Inflammatory macrophage (primary cell): ENCODE measurements around the gene KIF16B.

Source experiments
- DNase-seq, 2 donors: peaks; one replicate each; pipeline ENCODE4 v3.0.0-alpha.2; 2020 to 2022

The KIF16B gene

DNA sequence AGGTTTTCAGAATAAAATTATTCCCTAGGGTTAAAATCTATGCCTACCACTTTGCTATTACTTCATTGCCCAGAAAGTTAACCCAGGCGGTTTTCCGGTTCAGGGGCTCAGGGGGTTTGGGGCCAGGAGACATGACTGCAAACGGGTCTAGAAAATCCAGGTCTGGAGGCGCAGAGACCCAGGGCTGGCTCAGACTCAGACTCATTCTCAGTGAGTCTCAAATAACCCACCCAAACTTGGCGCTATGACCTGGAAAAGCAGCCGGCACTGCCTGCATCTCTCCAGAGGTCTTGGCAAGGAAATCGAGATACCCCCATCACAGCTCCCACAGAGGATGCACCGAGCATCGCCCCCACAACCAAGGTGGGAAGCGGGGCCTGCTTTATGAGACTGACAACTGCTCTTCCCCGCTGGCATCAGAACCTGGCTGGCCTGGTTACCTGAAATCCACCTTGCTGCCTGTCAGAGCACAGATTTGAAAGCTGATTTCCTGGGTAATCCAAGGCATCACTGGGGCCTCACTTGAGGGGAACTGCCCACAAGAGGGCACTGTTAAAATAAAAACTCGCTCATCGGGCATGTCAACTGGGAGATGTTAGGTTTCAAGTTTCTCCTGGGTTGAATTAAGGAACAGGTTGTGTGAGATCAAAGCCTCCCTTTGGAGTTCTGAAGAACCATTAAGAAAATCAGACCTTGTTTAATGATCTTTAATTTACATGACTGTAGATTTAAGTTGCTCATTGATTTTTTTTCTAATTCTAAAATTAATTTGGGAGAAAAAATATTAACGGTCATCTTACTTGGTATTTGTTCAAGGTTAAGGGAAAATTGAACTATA lies 55.1 kb downstream of the KIF16B start:
- DNase-seq: peak; percentile 54 to 55

DNA sequence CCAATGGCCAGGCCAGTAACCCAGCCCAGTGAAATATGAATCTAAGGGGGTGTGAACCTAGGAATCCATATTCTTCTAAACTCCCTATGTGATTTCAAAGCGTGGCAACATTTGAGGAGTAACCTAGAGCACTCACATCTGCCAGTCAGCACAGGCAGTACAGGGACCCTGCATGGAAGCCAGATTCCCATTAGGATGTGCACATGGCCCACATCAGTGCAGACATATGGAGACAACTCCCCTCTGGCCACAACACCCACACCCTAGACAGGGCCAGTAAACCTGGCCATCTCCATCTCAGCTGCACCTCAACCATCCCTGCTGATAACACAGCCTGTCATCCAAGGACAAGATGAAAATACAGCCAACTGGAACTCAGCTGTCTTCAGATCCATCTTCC lies 56.5 kb downstream of the KIF16B start:
- DNase-seq: no peak

DNA sequence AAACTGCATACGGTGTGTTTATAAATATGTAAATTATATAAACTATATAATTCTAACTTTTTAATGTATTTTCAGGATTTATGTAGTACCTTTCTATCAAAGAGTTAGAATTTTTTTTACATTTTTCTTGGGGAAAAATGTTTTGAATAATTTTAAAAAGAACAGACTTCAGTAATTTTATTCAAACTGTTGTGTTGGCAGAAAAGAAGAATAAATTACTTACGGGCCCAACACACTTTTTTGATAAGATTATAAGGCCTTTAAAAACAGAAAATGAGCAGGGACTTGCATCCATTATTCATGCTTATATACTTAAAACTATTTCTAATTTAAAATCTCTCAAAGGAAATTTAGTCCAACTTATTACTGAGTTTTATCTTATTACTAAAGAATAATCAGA lies 58.2 kb downstream of the KIF16B start:
- DNase-seq: no peak

DNA sequence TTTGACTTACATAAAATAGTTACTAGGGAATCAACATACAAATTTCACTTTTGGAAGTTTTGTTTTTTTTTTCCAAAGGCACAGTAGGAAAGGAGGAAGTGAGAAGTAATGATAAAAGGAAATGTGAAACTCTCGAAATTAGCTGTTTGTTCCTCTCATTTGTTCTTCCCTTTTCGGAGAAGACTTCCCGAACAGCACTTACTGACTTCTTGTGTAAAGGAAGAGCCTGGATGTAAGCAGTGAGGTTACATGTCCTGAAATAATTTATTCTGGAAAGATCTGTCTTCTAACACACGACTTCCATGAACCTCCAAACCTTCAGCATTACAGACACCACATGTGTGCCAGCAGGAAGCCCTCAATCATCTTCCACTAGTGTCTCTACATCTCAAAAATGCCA lies 59.1 kb downstream of the KIF16B start:
- DNase-seq: peak; percentile 50 to 80

DNA sequence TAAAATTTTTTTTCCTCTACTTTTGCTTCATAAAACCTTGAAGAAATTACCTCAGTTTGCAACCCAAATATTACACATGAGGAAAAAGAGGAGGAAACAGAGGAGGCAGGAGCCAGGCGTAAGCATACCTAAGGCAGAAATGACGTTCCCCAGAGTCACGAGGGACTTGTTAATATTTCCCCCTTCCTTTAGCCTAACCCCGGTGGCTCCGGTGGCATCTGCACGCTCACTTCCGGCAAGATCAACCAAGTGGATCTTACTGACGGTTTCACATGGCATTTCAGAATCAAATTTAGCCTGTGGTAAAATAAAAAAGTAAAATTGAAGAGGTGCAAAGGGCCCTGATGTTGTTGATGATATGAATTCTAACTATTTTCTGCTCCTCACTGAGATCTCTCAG lies 67.4 kb downstream of the KIF16B start:
- DNase-seq: no peak

DNA sequence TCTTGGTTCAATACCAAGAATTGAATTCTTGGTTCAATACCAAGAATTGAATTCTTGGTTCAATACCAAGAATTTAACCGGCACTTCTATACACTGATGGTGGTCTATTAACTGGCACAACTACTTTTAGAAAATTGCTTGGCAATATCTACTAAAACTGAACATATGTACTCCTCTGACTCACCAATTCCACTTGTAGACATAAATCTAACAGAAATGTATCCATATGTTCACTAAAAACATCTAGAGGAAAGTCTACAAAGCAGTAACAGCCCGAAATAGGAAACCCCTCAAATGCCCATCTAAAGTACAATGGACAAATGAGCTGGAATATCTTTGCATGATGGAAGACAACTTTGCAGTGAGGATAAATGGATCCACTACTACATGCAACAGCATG lies 71.9 kb downstream of the KIF16B start:
- DNase-seq: no peak

DNA sequence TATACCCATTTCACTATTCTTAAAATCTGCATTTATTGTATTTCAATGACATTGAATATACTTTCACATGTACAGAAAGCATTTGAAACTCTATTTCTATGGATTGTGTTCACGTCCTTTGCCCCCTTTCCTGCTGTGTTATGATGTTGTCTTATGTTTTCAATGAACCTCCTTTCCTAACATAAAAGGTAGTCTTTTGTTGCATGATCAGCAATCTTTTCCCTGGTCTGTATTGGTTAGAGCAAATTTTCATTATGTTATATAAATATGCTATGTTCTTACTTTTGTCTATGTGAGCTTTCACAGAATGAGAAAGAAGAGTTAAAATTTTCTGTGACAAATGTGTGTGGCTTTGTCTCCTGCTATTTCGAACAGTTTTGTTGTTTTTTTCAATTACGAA lies 73.1 kb downstream of the KIF16B start:
- DNase-seq: no peak

DNA sequence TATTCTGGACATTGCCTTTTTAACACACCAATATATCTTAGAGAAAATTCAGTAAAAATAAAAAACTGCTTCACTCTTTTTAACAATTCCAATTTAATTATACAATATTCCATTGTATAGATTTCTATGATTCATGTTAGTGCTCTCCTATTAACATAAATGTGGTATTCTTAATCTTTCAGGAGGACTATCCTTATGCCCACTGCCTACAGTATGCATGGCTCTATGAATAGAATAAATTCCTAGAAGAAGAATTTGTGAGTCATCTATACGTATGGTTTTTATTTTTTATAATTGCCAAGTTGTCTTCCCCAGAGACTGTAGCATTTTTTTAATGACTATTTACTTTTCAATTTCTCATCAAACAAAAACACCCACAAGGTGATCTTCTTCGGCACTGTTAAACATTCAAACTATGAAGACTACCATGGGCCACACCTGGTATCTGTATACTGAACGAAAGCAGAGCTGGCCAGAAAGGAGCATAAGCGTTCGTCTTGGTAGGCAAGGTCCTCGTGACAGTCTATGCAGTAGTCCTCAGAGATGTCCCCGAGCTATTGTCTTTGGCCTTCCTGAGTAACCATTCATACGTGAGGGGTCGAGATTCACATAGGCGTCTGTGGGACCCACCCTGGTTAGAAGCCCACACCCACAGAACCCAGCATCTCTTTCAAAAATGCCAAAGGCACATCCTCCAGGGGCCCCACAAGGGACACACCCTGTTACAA lies 74.6 kb downstream of the KIF16B start:
- no peak for DNase-seq

DNA sequence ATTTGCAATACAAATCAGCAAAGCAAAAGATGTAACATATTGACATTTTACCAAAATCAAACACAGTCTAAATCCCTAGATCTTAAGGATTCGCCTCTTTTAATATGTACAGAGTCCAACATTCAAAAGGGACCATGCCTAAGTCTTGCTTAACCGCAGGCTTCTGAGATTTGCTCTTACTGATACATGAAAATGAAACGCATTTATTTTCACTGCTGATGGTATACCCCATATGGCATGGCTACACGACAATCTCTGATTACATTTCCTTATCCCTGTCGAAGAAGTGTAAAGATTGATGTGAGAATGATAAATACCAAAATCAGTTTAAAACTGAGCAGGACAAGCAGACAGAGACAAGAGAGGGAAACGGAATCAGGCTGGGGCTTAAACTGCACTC lies 75.4 kb downstream of the KIF16B start:
- no peak for DNase-seq

DNA sequence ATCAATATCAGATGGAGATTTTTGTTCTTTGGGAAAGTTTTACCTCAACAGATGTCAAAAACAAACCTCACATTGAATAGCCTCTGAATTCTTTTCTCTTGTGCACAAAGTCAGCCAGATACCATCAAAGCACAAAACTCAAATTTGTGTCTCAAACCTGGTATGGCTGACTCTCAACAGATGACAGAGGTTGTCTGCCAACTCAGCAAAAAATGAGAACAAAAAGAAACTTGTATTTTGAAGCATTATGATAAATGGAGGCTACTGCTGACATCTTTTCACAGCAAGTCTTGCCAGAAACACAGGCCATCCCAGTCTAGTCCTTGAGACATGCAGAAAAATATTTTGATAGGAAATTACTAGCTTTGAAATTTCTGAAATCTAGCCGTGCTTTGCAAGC lies 79.8 kb downstream of the KIF16B start:
- no peak for DNase-seq

DNA sequence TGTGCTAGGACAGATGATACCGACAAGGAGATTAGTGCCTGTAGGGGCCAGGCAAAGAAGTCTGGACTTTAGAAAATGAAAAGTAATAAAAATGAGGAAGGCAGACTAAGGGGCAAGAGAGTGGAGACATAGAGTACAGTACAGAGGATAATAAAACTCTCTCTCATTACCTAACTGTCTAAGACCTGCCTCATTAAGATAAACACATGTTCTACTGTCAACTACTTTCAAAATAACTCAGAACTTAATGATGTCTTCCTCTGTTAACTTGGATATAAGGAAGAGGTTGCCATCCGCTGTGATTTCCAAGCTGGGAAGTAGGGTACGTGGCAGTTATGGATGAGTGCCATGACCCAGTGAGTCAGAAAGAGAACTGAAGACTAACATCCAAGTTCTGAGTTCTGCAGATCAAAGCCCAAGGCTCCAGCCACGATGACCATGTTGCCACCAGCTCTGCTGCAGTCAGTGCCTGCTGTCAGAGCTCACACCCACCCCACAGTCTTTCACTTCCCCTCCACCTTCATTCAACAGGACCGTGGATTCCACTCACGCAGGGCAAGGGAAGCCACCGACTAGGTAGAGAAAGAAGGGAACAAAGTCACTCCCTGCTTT lies 81.8 kb downstream of the KIF16B start:
- DNase-seq: peak; percentile 40 to 70

DNA sequence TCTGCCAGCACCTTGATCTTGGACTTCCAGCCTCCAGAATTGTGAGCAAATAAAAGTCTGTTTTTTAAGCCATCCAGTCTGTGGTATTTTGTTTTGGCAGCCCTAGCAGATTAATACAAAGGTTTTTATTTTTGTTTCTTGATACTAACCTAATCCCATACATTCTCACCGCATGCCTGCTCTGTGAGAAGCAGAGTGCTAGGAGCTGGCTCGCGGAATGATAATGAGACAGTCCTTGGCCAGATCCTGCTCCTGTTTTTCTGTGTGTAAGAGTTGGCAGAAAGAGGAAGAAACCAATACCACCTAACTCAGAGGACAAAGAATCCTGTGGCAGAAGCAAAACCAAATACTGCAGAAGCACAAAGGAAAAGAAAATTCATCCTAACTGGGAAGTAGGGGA lies 82.6 kb downstream of the KIF16B start:
- DNase-seq: no peak

DNA sequence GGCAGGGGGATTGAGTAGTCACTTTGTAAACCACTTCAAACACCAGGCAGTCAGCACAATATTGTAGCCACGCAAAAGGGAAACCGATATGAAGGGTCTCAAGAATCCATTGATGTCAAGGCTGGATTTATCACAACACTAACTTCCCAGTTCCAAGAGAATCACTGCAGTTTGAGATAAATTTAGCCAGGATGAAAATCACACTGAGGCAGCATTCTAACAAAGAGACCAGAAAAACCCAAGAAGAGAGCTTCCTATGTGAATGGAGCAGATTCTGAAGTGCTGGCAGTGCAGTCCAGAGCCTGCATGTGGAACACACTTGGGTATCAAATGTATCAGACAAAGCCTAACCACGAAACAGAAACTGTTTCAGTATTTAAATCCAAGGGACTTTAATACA lies 84.6 kb downstream of the KIF16B start:
- DNase-seq: no peak

DNA sequence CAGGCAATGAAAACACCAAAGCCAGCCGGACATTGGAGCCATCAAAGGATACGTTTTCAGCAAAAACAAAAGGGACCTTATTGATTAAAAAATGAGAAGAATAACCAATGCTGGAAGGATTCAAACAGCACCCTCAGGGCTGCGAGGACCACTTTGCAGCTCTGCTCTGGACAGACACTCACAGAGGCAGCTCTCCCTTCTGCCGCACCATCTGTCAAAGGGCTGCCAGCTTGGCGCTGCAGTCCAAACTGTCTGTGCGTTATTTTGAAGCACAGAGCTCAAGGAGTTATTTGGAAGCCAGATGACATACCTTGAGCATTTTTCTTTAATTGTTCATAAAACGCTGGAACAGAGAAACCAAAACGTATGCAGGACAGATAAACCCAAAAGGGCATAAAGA lies 85.2 kb downstream of the KIF16B start:
- DNase-seq: no peak

DNA sequence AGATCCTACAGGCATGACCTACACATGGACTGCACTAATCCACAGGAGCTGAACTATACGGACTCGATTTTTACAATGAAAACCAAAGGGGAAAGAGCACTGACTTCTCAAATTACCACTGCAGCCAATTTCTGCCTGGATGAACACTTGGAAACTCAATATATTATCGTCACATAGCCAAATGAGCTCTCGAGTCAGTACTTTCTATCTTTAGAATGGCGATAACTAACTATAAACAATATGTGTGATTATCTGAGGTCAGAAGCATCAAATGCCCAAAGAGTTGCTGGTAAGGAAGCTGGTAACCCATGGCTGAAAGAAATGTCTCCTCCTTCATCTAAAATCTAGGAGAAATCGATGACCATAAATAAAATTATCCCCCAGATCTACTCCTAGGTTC lies 86.7 kb downstream of the KIF16B start:
- no peak for DNase-seq

DNA sequence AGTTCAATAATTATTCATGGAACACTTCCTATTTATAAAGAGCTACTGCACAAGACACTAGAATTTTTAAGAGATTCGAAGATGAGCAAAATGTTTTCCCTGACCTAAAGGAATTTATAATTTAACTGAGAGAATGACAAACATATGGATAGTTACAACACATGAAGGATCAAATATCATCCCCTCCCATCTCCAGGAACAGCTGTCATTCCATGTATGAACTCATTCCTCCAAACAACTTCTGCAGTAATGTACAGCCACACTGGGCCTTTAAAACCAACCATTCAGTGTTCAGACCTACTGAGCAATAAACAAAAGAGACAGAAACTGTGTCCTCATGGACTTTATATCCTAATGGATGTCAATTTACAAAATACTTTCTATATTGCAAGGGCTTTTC lies 87.8 kb downstream of the KIF16B start:
- DNase-seq: no peak

DNA sequence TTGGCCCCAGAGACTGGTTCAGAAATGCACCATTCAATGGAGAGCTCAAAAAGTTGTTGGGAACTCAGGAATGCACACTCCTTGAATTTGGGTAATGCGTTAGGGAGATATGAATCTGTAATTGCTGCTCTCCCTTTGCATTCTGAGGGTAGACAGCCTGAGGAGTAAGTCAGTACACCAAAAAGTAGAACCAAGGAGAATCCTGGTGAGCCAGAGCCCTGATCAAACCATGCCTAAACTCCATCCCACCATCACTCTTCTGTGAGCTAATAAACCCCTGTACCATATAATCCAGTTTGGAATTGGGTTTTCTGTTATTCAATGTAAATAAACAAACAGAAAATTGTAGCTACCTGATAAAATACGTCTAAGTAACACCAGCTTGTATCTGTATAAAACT lies 90.2 kb downstream of the KIF16B start:
- DNase-seq: no peak

DNA sequence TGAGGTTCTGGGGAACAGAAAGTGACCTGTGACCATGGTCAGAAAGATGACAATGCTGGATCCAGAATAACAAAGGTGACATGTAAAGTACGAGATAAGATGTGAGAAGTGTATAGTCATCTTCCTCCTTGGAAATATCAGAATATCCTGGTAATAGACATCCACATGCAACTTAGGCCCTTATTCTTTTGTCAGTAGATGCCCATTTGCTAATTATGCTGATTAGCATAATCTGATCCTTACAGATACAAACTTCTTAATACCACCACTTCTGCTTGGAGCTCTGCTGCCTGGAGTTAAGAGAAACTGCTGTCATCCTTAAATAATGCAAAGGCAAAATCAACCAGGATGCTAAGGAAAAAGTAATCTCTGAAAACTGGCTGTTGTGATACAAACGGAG lies 91.3 kb downstream of the KIF16B start:
- DNase-seq: no peak

DNA sequence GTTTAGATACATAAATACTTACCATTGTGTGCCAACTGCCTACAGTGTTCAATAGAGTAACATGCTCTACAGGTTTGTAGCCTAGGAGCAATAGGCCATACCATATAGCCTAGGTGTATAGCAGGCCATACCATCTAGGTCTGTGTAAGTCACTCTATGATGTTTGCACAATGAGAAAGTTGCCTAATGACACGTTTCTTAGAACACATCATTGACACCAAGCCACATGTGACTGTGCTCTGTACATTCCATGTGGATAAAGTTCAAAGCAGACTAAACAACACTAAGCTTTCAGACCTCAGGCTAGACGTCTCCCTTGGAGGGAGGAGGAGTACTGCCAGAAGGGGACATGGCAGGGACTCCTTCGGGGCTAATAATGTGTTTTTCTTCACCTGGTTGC lies 93.6 kb downstream of the KIF16B start:
- DNase-seq: peak in 1 of 2 donors; percentile 12

DNA sequence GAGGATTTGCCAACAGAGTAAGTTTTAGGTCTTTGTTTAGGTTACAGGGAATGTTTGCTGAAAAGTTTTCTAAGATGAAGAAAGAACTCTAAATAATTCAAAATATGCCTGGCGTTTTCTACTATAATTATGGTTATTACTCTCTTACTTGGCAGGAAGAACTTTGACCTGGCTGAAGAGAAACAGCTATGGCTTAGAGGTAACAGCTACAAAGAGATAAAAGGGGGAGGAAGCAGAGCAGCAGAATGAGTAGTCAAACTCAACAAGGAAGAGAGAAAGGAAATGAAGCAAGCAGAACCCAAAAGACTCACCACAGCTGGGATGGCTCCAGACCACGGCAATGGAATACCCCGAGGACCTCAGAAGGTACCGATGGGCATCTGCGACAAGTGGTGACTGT lies 95.6 kb downstream of the KIF16B start:
- no peak for DNase-seq

DNA sequence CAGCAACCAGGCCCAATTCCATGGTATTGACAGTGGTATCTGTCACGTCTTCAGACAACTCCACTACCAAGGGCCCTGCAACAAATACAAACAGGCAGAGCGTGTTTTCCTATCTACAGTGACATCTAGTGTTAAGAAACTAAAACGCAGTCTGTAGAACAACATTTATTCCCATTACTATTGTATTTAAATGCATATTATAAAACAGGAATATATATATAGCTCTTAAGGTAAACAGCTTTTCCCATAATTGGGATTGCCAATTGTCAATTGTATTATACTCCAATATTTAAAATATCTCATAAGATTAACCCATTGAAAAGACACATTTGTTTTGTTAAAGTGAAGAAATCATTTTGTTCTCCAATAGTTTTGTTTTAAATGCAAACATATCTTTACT lies 97.2 kb downstream of the KIF16B start:
- DNase-seq: peak; percentile 43 to 67

DNA sequence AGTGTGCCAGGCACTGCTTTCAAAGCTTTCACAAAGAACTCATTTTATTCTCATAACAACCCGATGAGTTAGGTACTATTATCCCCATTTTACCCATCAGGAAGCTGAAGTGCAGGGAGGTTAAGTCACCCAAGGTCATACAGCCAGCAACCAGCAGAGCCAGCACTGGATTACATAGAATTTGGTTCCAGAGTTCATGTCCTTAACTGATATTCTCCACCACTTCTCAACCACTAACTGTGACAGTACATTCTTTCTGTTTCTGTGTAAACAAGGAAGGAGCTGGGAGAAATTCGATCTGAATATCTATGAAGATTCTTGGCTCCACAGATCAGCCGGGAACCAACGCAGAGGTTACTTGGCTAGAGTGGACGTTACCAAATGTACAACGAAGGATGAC lies 98.0 kb downstream of the KIF16B start:
- no peak for DNase-seq

DNA sequence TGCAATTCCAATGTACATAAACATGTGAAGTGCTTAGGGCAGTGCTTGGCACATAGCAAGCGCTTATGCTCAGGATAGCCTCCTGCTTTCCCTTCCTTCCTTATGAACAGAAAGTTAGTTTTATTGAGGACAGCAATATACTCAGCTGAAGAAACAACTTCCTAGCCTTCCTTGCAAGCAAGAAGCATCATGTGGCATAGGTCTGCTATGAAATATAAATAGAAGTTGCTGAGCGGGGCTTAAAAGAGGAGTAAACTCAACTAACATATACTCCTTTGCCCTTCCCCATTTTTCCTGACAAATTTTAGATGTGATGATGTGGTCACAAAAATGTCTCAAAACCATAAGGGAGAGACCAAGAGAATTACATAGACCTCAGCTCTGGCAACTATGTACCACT lies 98.9 kb downstream of the KIF16B start:
- DNase-seq: peak; percentile 6 to 13
